ENCODE measurements around the gene DCD.
"Not testable (repeated sequence)": the region's sequence is repeated elsewhere in the genome, so short reads cannot be mapped to it uniquely, and the experiment has no call there.

The DCD gene

DNA sequence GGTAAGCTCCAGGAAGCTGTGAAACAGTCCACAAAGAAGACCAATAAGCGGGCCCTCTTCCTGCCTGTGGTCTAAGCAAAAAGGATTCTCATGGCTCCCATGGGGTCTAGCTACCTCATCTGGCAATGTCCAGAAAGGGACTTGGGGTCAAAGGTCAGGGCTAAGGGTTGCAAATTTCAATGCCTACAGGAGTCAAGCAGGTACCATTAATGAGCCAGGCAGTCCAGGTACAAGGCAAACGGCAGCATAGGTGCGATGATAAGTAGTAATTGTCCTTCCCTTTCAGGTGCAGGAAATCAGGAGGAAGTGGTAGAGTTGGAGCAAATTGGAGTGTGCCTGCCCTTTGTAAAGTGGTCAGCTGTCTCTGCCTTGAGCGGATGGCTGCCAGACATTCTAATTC is 7.1 kb downstream of the DCD start:
- no peak for TF ChIP-seq CTCF (IDR thresholded peaks at IDR 0.05; ENCODE audit: control insufficient read depth, extremely low read depth, insufficient read depth)
- no peak overlapping the region for H3K4me3 ChIP-seq (ENCODE audit: low read depth, low read length)
- DNase-seq (ENCODE audit: low read depth), result no peak

DNA sequence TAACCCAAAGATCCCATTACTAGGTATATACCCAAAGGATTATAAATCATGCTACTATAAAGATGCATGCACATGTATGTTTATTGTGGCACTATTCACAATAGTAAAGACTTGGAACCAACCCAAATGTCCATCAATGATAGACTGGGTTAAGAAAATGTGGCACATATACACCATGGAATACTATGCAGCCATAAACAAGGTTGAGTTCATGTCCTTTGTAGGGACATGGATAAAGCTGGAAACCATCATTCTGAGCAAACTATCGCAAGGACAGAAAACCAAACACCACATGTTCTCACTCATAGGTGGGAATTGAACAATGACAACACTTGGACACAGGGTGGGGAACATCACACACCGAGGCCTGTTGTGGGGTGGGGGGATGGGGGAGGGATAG is 9.1 kb downstream of the DCD start:
- DNase-seq (ENCODE audit: low read depth), result not testable (repeated sequence)

DNA sequence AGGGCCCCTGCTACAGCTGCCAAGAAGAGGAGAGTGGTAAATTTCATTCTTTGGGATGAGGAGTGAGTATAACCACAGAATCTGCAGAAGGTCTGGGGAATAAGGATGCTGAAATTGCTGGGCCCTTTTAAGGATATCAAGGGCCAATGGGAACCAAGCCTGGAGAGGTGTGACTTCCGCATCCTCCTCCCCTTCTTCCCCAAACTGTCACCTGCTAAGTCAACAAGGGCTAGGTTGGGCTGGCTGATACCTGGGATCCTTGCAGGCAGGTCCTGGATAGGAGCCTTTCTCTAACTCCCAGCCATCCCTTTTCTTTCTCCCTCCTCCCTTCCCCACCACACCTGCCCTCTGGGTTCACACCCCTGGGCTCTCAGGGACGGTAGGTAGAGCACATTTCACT is 13.4 kb downstream of the DCD start, which contains the start of gene LACRT:
Gene LACRT, minus strand, starts transcription at position 101 of the 400 bp plus-strand sequence. Its CDS starts 54 bp downstream, at position 47.
- no peak for TF ChIP-seq CTCF (IDR thresholded peaks at IDR 0.05; ENCODE audit: control insufficient read depth, extremely low read depth, insufficient read depth)
- DNase-seq (ENCODE audit: low read depth), result no peak
- H3K4me3 ChIP-seq (ENCODE audit: low read depth, low read length), result no peak within 1 kb of the TSS

More for the DNA sequence above, 9.1 kb downstream of the DCD start:
- not testable (repeated sequence) for H3K4me3 ChIP-seq (ENCODE audit: low read depth, low read length)

GRCh38 chr12:54631988-54632728 is 16.0 kb downstream of the DCD start:
- no peak for DNase-seq (ENCODE audit: low read depth)
- no peak overlapping the region for H3K4me3 ChIP-seq (ENCODE audit: low read depth, low read length)
- 0 out of 2 replicates have a peak, but pooled peaks have one; percentile 12 for TF ChIP-seq CTCF (IDR thresholded peaks at IDR 0.05; ENCODE audit: control insufficient read depth, extremely low read depth, insufficient read depth)

DNA sequence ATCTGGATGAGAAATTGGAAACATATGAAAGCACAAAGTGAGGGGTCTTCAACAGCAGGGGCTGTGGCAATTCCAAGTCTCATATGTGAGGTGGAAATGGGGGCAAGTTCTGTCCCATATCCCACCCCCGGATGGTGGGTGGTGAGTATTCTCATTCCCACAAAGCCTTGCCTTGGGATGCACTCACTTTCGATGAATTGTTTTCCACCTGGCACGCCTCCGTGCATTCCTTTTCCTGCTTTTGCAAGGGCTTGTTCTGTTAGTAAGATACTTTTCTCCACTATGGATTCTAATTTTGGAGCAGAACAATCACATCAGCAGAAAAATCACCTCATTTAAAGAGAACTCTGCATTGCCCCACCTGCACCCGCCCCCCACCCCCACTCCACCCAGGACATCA is 16.6 kb downstream of the DCD start:
- no peak for DNase-seq (ENCODE audit: low read depth)
- no peak for TF ChIP-seq CTCF (IDR thresholded peaks at IDR 0.05; ENCODE audit: control insufficient read depth, extremely low read depth, insufficient read depth)
- no peak overlapping the region for H3K4me3 ChIP-seq (ENCODE audit: low read depth, low read length)

- TF ChIP-seq CTCF (IDR thresholded peaks at IDR 0.05; ENCODE audit: control insufficient read depth, extremely low read depth, insufficient read depth), result no peak
- no peak for DNase-seq (ENCODE audit: low read depth)
Measured at GRCh38 chr12:54629925-54630324, 18.2 kb downstream of the DCD start.

GRCh38 chr12:54628186-54628846 is 19.8 kb downstream of the DCD start:
- no peak for DNase-seq (ENCODE audit: low read depth)
- H3K4me3 ChIP-seq (ENCODE audit: low read depth, low read length), result no peak overlapping the region
- no peak for TF ChIP-seq CTCF (IDR thresholded peaks at IDR 0.05; ENCODE audit: control insufficient read depth, extremely low read depth, insufficient read depth)

More at GRCh38 chr12:54629925-54630324, 18.2 kb downstream of the DCD start:
- H3K4me3 ChIP-seq (ENCODE audit: low read depth, low read length), result no peak overlapping the region

Measured in LNCaP clone FGC (cell line).